IMR-90 (cell line): ENCODE results near the gene LY6G6D. TPM values are rescaled to one million over a fixed set of nuclear protein-coding genes. Genes with fewer than 3 reads are reported as not detected.

Experiments used
- ATAC-seq: fragments of 200-7000 bp; cut with Tn5 transposase; 2 replicates; pipeline ENCODE4 v1.9.1; 2020; ENCODE audit warnings: low read depth, mild to moderate bottlenecking, moderate library complexity
- BruUV-seq: library from RNA; stranded (reverse); fragments of 400-500 nt; replicated peaks from 2 replicates; lab custom pipeline; 2021; lab: Mats Ljungman, UMichigan
- CTCF ChIA-PET: fragments of 300-600 bp; formaldehyde crosslinking; extraction: SDS; loops from one replicate; lab custom pipeline; 2021; ENCODE audit warnings: antibody characterized with exemption; lab: Yijun Ruan, JAX
- POLR2A ChIA-PET: fragments of 300-600 bp; sonication (Branson Sonifier 250); formaldehyde crosslinking; loops from one replicate; lab custom pipeline; 2022; ENCODE audit warnings: antibody characterized with exemption; ENCODE audit not compliant: unreplicated experiment; lab: Charles Lee
- DNase-seq: peaks from one replicate; pipeline ENCODE4 v3.0.0; 2013
- H2AFZ ChIP-seq: replicated peaks from 2 replicates; pipeline ENCODE3; 2013; ENCODE audit warnings: low read length, mild to moderate bottlenecking; ENCODE audit not compliant: poor library complexity
- H2AK5ac ChIP-seq: 2 replicates; pipeline ENCODE4 v1.6.1; 2013; ENCODE audit warnings: low read depth, low read length, inconsistent platforms
- H2AK9ac ChIP-seq: replicated peaks from 2 replicates; pipeline ENCODE3; 2013; ENCODE audit warnings: mild to moderate bottlenecking, low read depth, low read length, moderate library complexity; ENCODE audit not compliant: poor library complexity
- H2BK120ac ChIP-seq: 2 replicates; pipeline ENCODE4 v1.6.1; 2013; ENCODE audit warnings: low read depth, low read length, inconsistent platforms
- H2BK15ac ChIP-seq: 3 replicates; pipeline ENCODE4 v1.6.1; 2013; ENCODE audit warnings: low read depth, low read length, inconsistent platforms
- H2BK20ac ChIP-seq: 2 replicates; pipeline ENCODE4 v1.6.1; 2013; ENCODE audit warnings: low read depth, mild to moderate bottlenecking, inconsistent platforms, low read length, moderate library complexity
- H2BK5ac ChIP-seq: 2 replicates; pipeline ENCODE4 v1.6.1; 2013; ENCODE audit warnings: mild to moderate bottlenecking, low read depth, low read length, inconsistent platforms; ENCODE audit not compliant: poor library complexity, severe bottlenecking
- H3K14ac ChIP-seq: replicated peaks from 2 replicates; pipeline ENCODE4 v1.6.1; 2013; ENCODE audit warnings: low read depth, low read length, inconsistent platforms
- H3K18ac ChIP-seq: 2 replicates; pipeline ENCODE4 v1.6.1; 2013; ENCODE audit warnings: low read depth, low read length, control low read depth
- H3K23ac ChIP-seq: 2 replicates; pipeline ENCODE4 v1.6.1; 2013; ENCODE audit warnings: low read depth, low read length, inconsistent platforms
- H3K27ac ChIP-seq: 2 replicates; pipeline ENCODE4 v1.5.1; 2013; ENCODE audit warnings: mild to moderate bottlenecking, control low read depth, low read length; ENCODE audit not compliant: insufficient read depth
- H3K27me3 ChIP-seq: 2 replicates; pipeline ENCODE4 v1.6.1; 2013; ENCODE audit warnings: low read length; ENCODE audit not compliant: control insufficient read depth, insufficient read depth
- H3K36me3 ChIP-seq: 2 replicates; pipeline ENCODE4 v1.6.1; 2013; ENCODE audit warnings: low read length, mixed read lengths; ENCODE audit not compliant: control insufficient read depth, insufficient read depth
- H3K4ac ChIP-seq: 2 replicates; pipeline ENCODE4 v1.6.1; 2013; ENCODE audit warnings: low read depth, low read length, inconsistent platforms
- H3K4me1 ChIP-seq: 2 replicates; pipeline ENCODE4 v1.6.1; 2013; ENCODE audit warnings: low read length, mixed read lengths; ENCODE audit not compliant: control insufficient read depth, insufficient read depth
- H3K4me2 ChIP-seq: 2 replicates; pipeline ENCODE4 v1.6.1; 2013; ENCODE audit warnings: low read depth, mild to moderate bottlenecking, control low read depth, low read length, moderate library complexity
- H3K4me3 ChIP-seq: 2 replicates; pipeline ENCODE4 v1.5.1; 2013; ENCODE audit warnings: low read depth, mild to moderate bottlenecking, control low read depth, low read length, moderate library complexity; ENCODE audit not compliant: insufficient read depth
- H3K56ac ChIP-seq: 2 replicates; pipeline ENCODE4 v1.6.1; 2013; ENCODE audit warnings: low read length, inconsistent platforms; ENCODE audit not compliant: insufficient read depth; ENCODE audit errors: extremely low read depth
- H3K79me1 ChIP-seq, 2 experiments: 2 replicates each; pipeline ENCODE4 v1.6.1; 2013; ENCODE audit warnings: low read length in 2 of 2, inconsistent platforms in 1 of 2, low read depth in 1 of 2
- H3K9ac ChIP-seq: 2 replicates; pipeline ENCODE4 v1.6.1; 2013; ENCODE audit warnings: low read depth, low read length, control low read depth
- H3K9me1 ChIP-seq: 2 replicates; pipeline ENCODE4 v1.6.1; 2013; ENCODE audit warnings: low read length, inconsistent platforms; ENCODE audit not compliant: insufficient read depth
- H3K9me3 ChIP-seq: 2 replicates; pipeline ENCODE4 v1.6.1; 2013; ENCODE audit warnings: low read length; ENCODE audit not compliant: control insufficient read depth, insufficient read depth
- H4K20me1 ChIP-seq: 2 replicates; pipeline ENCODE4 v1.6.1; 2013; ENCODE audit warnings: low read length, inconsistent platforms; ENCODE audit not compliant: insufficient read depth
- H4K5ac ChIP-seq: 2 replicates; pipeline ENCODE4 v1.6.1; 2013; ENCODE audit warnings: mild to moderate bottlenecking, low read depth, low read length, control low read depth
- H4K8ac ChIP-seq, 2 experiments: 2 replicates each; pipeline ENCODE4 v1.6.1; 2013; ENCODE audit warnings: low read depth in 2 of 2, low read length in 2 of 2, control low read depth in 1 of 2, inconsistent platforms in 1 of 2
- H4K91ac ChIP-seq: 2 replicates; pipeline ENCODE4 v1.6.1; 2013; ENCODE audit warnings: low read depth, low read length, inconsistent platforms; ENCODE audit not compliant: insufficient read depth
- CEBPB ChIP-seq: IDR thresholded peaks from 2 replicates; pipeline ENCODE4 v1.6.1; 2012; ENCODE audit warnings: low read depth, low read length, improper control_type of control experiment
- CHD1 ChIP-seq: IDR thresholded peaks from 2 replicates; pipeline ENCODE4 v1.6.1; 2012; ENCODE audit warnings: low read depth, low read length, improper control_type of control experiment
- FOS ChIP-seq: fragments of 150-350 bp; IDR thresholded peaks from 2 replicates; pipeline ENCODE4 v1.6.1; 2016; ENCODE audit warnings: low read depth, low read length
- MAFK ChIP-seq: IDR thresholded peaks from 2 replicates; pipeline ENCODE4 v1.6.1; 2012; ENCODE audit warnings: low read depth, low read length, improper control_type of control experiment
- MAZ ChIP-seq: IDR thresholded peaks from 2 replicates; pipeline ENCODE4 v1.6.1; 2012; ENCODE audit warnings: low read depth, mild to moderate bottlenecking, low read length, improper control_type of control experiment, moderate library complexity, borderline replicate concordance
- MXI1 ChIP-seq: IDR thresholded peaks from 2 replicates; pipeline ENCODE4 v1.6.1; 2012; ENCODE audit warnings: low read depth, mild to moderate bottlenecking, low read length, moderate library complexity, borderline replicate concordance
- NFE2L2 ChIP-seq: fragments of 150-350 bp; IDR thresholded peaks from 2 replicates; pipeline ENCODE4 v1.6.1; 2016; ENCODE audit warnings: low read depth, mild to moderate bottlenecking, low read length
- POLR2A ChIP-seq: IDR thresholded peaks from 2 replicates; pipeline ENCODE4 v1.6.1; 2012; ENCODE audit warnings: mild to moderate bottlenecking, low read depth, low read length
- RAD21 ChIP-seq: IDR thresholded peaks from 2 replicates; pipeline ENCODE4 v1.6.1; 2012; ENCODE audit warnings: low read length, improper control_type of control experiment
- RCOR1 ChIP-seq: IDR thresholded peaks from 2 replicates; pipeline ENCODE4 v1.6.1; 2012; ENCODE audit warnings: mild to moderate bottlenecking, low read length, improper control_type of control experiment; ENCODE audit not compliant: insufficient replicate concordance
- RFX5 ChIP-seq: IDR thresholded peaks from 2 replicates; pipeline ENCODE4 v1.8.0; 2012; ENCODE audit warnings: low read depth, mild to moderate bottlenecking, low read length, moderate library complexity
- SMC3 ChIP-seq: fragments of 150-350 bp; IDR thresholded peaks from 2 replicates; pipeline ENCODE4 v1.6.1; 2016; ENCODE audit warnings: low read depth, mild to moderate bottlenecking, antibody characterized with exemption, low read length, moderate library complexity
- WGBS, 2 experiments: methylation state at CpG; one replicate each; pipeline versions ENCODE4 v1.1.5 to v1.1.7; 2013; ENCODE audit warnings: missing lambda C conversion rate in 2 of 2; ENCODE audit not compliant: insufficient read length in 1 of 2; ENCODE audit errors: extremely low coverage in 2 of 2; 5-methylcytosine and 5-hydroxymethylcytosine counted together
- dilution Hi-C: fragments of 300-500 bp; cut with HindIII; formaldehyde crosslinking; loops from one replicate; pipeline ENCODE4 v1.14.3; 2018; ENCODE audit warnings: low sequenced_read_pairs; ENCODE audit not compliant: unreplicated experiment
- in situ Hi-C: fragments of 300-500 bp; cut with MboI; formaldehyde crosslinking; loops from 3 replicates; pipeline ENCODE4 v1.14.3; 2019; ENCODE audit warnings: low sequenced_read_pairs, inconsistent platforms, mixed read lengths
- intact Hi-C: fragments of 100-400 bp; cut with micrococcal nuclease; formaldehyde crosslinking; loops from 2 replicates; pipeline ENCODE4 v1.10.0; 2022
- polyA plus RNA-seq, 3 experiments: library from polyadenylated mRNA; depleted of rRNA; stranded (reverse); fragments of >200 nt; gene quantifications; 2 replicates each; pipeline ENCODE4 v1.2.3, GENCODE V29; 2012; ENCODE audit warnings: low replicate concordance in 1 of 3
- total RNA-seq: library from RNA; depleted of rRNA; stranded (reverse); fragments of >200 nt; gene quantifications from 2 replicates; pipeline ENCODE4 v1.2.3, GENCODE V29; 2012
- TF ChIP-seq, protein P1 (sequence below): conservative IDR thresholded peaks from 2 replicates; pipeline ENCODE4 v1.5.1; 2012; ENCODE audit warnings: mild to moderate bottlenecking, low read depth, low read length, improper control_type of control experiment
- TF ChIP-seq, protein P2 (sequence below): fragments of 150-350 bp; IDR thresholded peaks from 2 replicates; pipeline ENCODE4 v1.6.1; 2017; ENCODE audit warnings: mild to moderate bottlenecking, antibody characterized with exemption, low read length, low read depth

LY6G6D gene
- total and polyA plus RNA-seq, 2 of the 4 experiments (the other 2 are of a cell fraction) = not detected

- no peak overlapping the region for H2BK15ac ChIP-seq
- DNase-seq = no peak
- H3K79me1 ChIP-seq = peaks cover 0 to 35% of the 10 kb centered on the region in 2 experiments; a peak in 2 of 4 replicates
- intact Hi-C loops = loop anchor here (2.0 kb wide), 2 partner anchors 47 to 103 kb away; partner anchors contain the start of gene LY6G5C
- H2AK9ac ChIP-seq = peak overlapping the region; percentile 99
- H2BK120ac ChIP-seq = no peak overlapping the region
- no peaks in the 10 kb centered on the region for H3K27me3 ChIP-seq
- no peak overlapping the region for H3K27ac ChIP-seq
- in situ Hi-C loops = no loop called here
- H3K14ac ChIP-seq = peak overlapping the region; percentile 58; the same call in 1 of the 2 replicates
- CTCF ChIA-PET = no interaction called here
- no peak for ATAC-seq
- H4K8ac ChIP-seq = no peak overlapping the region
- H3K9me1 ChIP-seq = no peaks in the 10 kb centered on the region
- peaks cover 17% of the 10 kb centered on the region for H4K20me1 ChIP-seq
- H3K18ac ChIP-seq = no peak overlapping the region
- H4K5ac ChIP-seq = no peak overlapping the region
- no peak overlapping the region for H3K56ac ChIP-seq
- H3K4me1 ChIP-seq = peaks cover 3% of the 10 kb centered on the region
- H3K9ac ChIP-seq = peak overlapping the region; percentile 29; the same call in 1 of the 2 replicates
- peak overlapping the region; percentile 85 for H3K4me3 ChIP-seq
- POLR2A ChIA-PET = interaction anchor here (0.5 kb wide), 1 partner anchor 11 kb away, joined by 3 read pairs; no protein-coding TSS in a partner anchor
- no peak overlapping the region for H2BK20ac ChIP-seq
- H2AK5ac ChIP-seq = peak overlapping the region; percentile 75; the same call in 1 of the 2 replicates
- no TSS peak for BruUV-seq
- peaks cover 35% of the 10 kb centered on the region for H3K36me3 ChIP-seq
- no peaks in the 10 kb centered on the region for H3K9me3 ChIP-seq
- H4K91ac ChIP-seq = no peak overlapping the region
- H3K23ac ChIP-seq = 0 out of 2 replicates have a peak overlapping the region, but pooled peaks have one; percentile 20
- WGBS, 2 experiments = 91% methylated on average over 10 of the region's 41 CpGs; no CpG with 5 or more reads in 1 of the 2 experiments
- H3K4ac ChIP-seq = 0 out of 2 replicates have a peak overlapping the region, but pooled peaks have one; percentile 92
- H2AFZ ChIP-seq = peak overlapping the region; percentile 96
- H3K4me2 ChIP-seq = peak overlapping the region; percentile 92
- dilution Hi-C loops = no loop called here
- H2BK5ac ChIP-seq = no peak overlapping the region
- TF ChIP-seq RCOR1 (no peak), RFX5 (no peak), POLR2A (no peak), FOS (no peak), NFE2L2 (no peak), SMC3 (no peak), MAFK (no peak), CEBPB (no peak), MXI1 (no peak), CHD1 (no peak), MAZ (no peak), RAD21 (no peak)
- TF ChIP-seq, protein P1, sequence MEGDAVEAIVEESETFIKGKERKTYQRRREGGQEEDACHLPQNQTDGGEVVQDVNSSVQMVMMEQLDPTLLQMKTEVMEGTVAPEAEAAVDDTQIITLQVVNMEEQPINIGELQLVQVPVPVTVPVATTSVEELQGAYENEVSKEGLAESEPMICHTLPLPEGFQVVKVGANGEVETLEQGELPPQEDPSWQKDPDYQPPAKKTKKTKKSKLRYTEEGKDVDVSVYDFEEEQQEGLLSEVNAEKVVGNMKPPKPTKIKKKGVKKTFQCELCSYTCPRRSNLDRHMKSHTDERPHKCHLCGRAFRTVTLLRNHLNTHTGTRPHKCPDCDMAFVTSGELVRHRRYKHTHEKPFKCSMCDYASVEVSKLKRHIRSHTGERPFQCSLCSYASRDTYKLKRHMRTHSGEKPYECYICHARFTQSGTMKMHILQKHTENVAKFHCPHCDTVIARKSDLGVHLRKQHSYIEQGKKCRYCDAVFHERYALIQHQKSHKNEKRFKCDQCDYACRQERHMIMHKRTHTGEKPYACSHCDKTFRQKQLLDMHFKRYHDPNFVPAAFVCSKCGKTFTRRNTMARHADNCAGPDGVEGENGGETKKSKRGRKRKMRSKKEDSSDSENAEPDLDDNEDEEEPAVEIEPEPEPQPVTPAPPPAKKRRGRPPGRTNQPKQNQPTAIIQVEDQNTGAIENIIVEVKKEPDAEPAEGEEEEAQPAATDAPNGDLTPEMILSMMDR = no peak
- TF ChIP-seq, protein P2, sequence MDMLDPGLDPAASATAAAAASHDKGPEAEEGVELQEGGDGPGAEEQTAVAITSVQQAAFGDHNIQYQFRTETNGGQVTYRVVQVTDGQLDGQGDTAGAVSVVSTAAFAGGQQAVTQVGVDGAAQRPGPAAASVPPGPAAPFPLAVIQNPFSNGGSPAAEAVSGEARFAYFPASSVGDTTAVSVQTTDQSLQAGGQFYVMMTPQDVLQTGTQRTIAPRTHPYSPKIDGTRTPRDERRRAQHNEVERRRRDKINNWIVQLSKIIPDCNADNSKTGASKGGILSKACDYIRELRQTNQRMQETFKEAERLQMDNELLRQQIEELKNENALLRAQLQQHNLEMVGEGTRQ = no peak
Measured at GRCh38 chr6:31727717-31728671, 12.8 kb downstream of the LY6G6D start.
